SK-N-MC (cell line): ENCODE data around the gene MYO5B.

ENCODE experiments used
- EZH2 ChIP-seq: fragments of 200-600 bp; sonication (generic); IDR thresholded peaks from one replicate; pipeline ENCODE4 v1.6.1; 2017; ENCODE audit warnings: antibody characterized with exemption
- POLR2AphosphoS5 ChIP-seq: IDR thresholded peaks from 2 replicates; pipeline ENCODE4 v1.6.1; 2012; ENCODE audit warnings: mild to moderate bottlenecking, low read depth, low read length, borderline replicate concordance

GRCh38 chr18:50171406-50171805 is 23.5 kb downstream of the MYO5B start:
- TF ChIP-seq POLR2AphosphoS5, result no peak
- TF ChIP-seq EZH2, result no peak
